HAP-1 (cell line): ENCODE results near the gene ANO9.

Experiments used
- DNase-seq, 2 experiments: peaks; one replicate each; pipeline ENCODE4 v3.0.0-alpha.2; 2016 to 2020; ENCODE audit warnings: low spot score in 2 of 2
- H3K27me3 ChIP-seq: fragments of 250-450 bp; sonication (Bioruptor Pico); 2 replicates; pipeline ENCODE4 v1.5.1; 2020; ENCODE audit warnings: low read depth, mild to moderate bottlenecking, moderate library complexity
- H3K36me3 ChIP-seq: fragments of 250-450 bp; sonication (Bioruptor Pico); replicated peaks from 2 replicates; pipeline ENCODE4 v1.5.1; 2020; ENCODE audit warnings: mild to moderate bottlenecking
- H3K4me1 ChIP-seq: fragments of 250-450 bp; sonication (Bioruptor Pico); 2 replicates; pipeline ENCODE4 v1.5.1; 2020; ENCODE audit warnings: mild to moderate bottlenecking
- H3K4me3 ChIP-seq: fragments of 250-450 bp; sonication (Bioruptor Pico); 2 replicates; pipeline ENCODE4 v1.5.1; 2020; ENCODE audit warnings: mild to moderate bottlenecking, moderate library complexity
- H3K9me3 ChIP-seq: fragments of 250-450 bp; sonication (Bioruptor Pico); 2 replicates; pipeline ENCODE4 v1.5.1; 2020; ENCODE audit warnings: mild to moderate bottlenecking, moderate library complexity
- in situ Hi-C: fragments of 300-500 bp; cut with MboI; formaldehyde crosslinking; loops from 3 replicates; pipeline ENCODE4 v1.14.3; 2020; ENCODE audit warnings: low sequenced_read_pairs, inconsistent platforms, mixed read lengths

The ANO9 gene

GRCh38 chr11:464316-464715 lies 22.5 kb upstream of the ANO9 start:
- in situ Hi-C loops: no loop called here
- no peaks in the 10 kb centered on the region for H3K27me3 ChIP-seq
- H3K9me3 ChIP-seq: no peaks in the 10 kb centered on the region
- DNase-seq: no peak
- no peak overlapping the region for H3K4me3 ChIP-seq
- peaks cover 36% of the 10 kb centered on the region for H3K36me3 ChIP-seq
- no peaks in the 10 kb centered on the region for H3K4me1 ChIP-seq

GRCh38 chr11:462107-462890 lies 20.5 kb upstream of the ANO9 start:
- no peaks in the 10 kb centered on the region for H3K27me3 ChIP-seq
- in situ Hi-C loops: no loop called here
- no peak for DNase-seq
- H3K9me3 ChIP-seq: no peaks in the 10 kb centered on the region
- peaks cover 36% of the 10 kb centered on the region for H3K36me3 ChIP-seq
- H3K4me3 ChIP-seq: no peak overlapping the region
- H3K4me1 ChIP-seq: no peaks in the 10 kb centered on the region

GRCh38 chr11:461626-462025 lies 19.8 kb upstream of the ANO9 start:
- in situ Hi-C loops: no loop called here
- Histone ChIP-seq H3K4me3 (no peak overlapping the region), H3K36me3 (peaks cover 39% of the 10 kb centered on the region), H3K27me3 (no peaks in the 10 kb centered on the region), H3K9me3 (no peaks in the 10 kb centered on the region), H3K4me1 (peaks cover 5% of the 10 kb centered on the region; the same call in 1 of the 2 replicates)
- no peak for DNase-seq

GRCh38 chr11:460331-461199 lies 18.8 kb upstream of the ANO9 start:
- in situ Hi-C loops: no loop called here
- Histone ChIP-seq H3K4me3 (no peak overlapping the region), H3K27me3 (no peaks in the 10 kb centered on the region), H3K4me1 (peaks cover 9% of the 10 kb centered on the region), H3K36me3 (peaks cover 37% of the 10 kb centered on the region), H3K9me3 (no peaks in the 10 kb centered on the region)
- no peak for DNase-seq

- Histone ChIP-seq H3K4me1 (peaks cover 9% of the 10 kb centered on the region), H3K27me3 (no peaks in the 10 kb centered on the region), H3K36me3 (peaks cover 34% of the 10 kb centered on the region), H3K4me3 (no peak overlapping the region), H3K9me3 (no peaks in the 10 kb centered on the region)
- in situ Hi-C loops: no loop called here
- no peak for DNase-seq
Measured at GRCh38 chr11:459511-460220, 17.9 kb upstream of the ANO9 start.

- in situ Hi-C loops: no loop called here
- Histone ChIP-seq H3K36me3 (peaks cover 51% of the 10 kb centered on the region), H3K9me3 (no peaks in the 10 kb centered on the region), H3K4me1 (peaks cover 9% of the 10 kb centered on the region), H3K4me3 (no peak overlapping the region), H3K27me3 (no peaks in the 10 kb centered on the region)
- DNase-seq: no peak
Measured at GRCh38 chr11:457111-457760, 15.4 kb upstream of the ANO9 start.

- in situ Hi-C loops: no loop called here
- peaks cover 11% of the 10 kb centered on the region for H3K4me1 ChIP-seq
- H3K9me3 ChIP-seq: no peaks in the 10 kb centered on the region
- peak in 1 of 2 experiments; percentile 10 for DNase-seq
- no peak overlapping the region for H3K4me3 ChIP-seq
- H3K36me3 ChIP-seq: peaks cover 54% of the 10 kb centered on the region
- H3K27me3 ChIP-seq: no peaks in the 10 kb centered on the region
Measured at GRCh38 chr11:456533-456932, 14.7 kb upstream of the ANO9 start.

- DNase-seq: no peak
- Histone ChIP-seq H3K4me1 (peaks cover 13% of the 10 kb centered on the region), H3K27me3 (no peaks in the 10 kb centered on the region), H3K9me3 (no peaks in the 10 kb centered on the region), H3K36me3 (peaks cover 50% of the 10 kb centered on the region), H3K4me3 (no peak overlapping the region)
- in situ Hi-C loops: no loop called here
Measured at GRCh38 chr11:455566-456147, 13.8 kb upstream of the ANO9 start.

- Histone ChIP-seq H3K4me3 (no peak overlapping the region), H3K9me3 (no peaks in the 10 kb centered on the region), H3K27me3 (no peaks in the 10 kb centered on the region), H3K4me1 (peaks cover 13% of the 10 kb centered on the region), H3K36me3 (peaks cover 43% of the 10 kb centered on the region)
- DNase-seq: no peak
- in situ Hi-C loops: no loop called here
Measured at GRCh38 chr11:454801-455565, 13.2 kb upstream of the ANO9 start.

- Histone ChIP-seq H3K27me3 (no peaks in the 10 kb centered on the region), H3K9me3 (no peaks in the 10 kb centered on the region), H3K4me1 (peaks cover 19% of the 10 kb centered on the region), H3K36me3 (peaks cover 37% of the 10 kb centered on the region), H3K4me3 (no peak overlapping the region)
- in situ Hi-C loops: no loop called here
- no peak for DNase-seq
Measured at GRCh38 chr11:454043-454442, 12.2 kb upstream of the ANO9 start.

GRCh38 chr11:453564-453963 lies 11.8 kb upstream of the ANO9 start:
- no peak overlapping the region for H3K4me3 ChIP-seq
- H3K9me3 ChIP-seq: no peaks in the 10 kb centered on the region
- H3K27me3 ChIP-seq: no peaks in the 10 kb centered on the region
- H3K36me3 ChIP-seq: peaks cover 37% of the 10 kb centered on the region
- H3K4me1 ChIP-seq: peaks cover 24% of the 10 kb centered on the region
- in situ Hi-C loops: no loop called here
- DNase-seq: no peak

- Histone ChIP-seq H3K4me3 (no peak overlapping the region), H3K4me1 (peaks cover 26% of the 10 kb centered on the region), H3K9me3 (no peaks in the 10 kb centered on the region), H3K36me3 (peaks cover 37% of the 10 kb centered on the region), H3K27me3 (no peaks in the 10 kb centered on the region)
- no peak for DNase-seq
- in situ Hi-C loops: no loop called here
Measured at GRCh38 chr11:452916-453527, 11.2 kb upstream of the ANO9 start.
